Measurements from ENCODE around the gene USH2A. TPM values are rescaled to one million over a fixed set of nuclear protein-coding genes. Genes with fewer than 3 reads are reported as not detected.

USH2A gene
- polyA plus RNA-seq, 3 donors = 0.07 to 0.35 (median 0.22) TPM

DNA sequence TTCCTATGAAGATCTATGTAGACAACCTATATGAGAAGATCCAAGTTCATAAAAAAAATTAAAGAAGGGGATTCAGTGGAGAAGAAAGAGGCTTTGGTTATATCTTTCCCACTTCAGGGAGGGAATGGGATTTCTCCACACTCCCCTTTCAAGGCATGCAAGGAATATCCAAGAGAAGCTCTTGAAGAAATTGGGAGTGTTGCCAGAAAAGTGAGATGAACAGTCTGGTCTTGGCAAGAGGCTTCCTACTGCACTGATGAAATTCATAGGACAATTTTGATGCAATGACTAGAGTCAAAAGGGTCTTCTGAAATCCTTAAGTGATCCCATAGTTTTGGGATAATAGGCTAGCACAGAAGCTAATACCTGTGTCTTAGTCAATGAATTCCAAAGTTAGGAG is 703.1 kb downstream of the USH2A start:
- DNase-seq (ENCODE audit: extremely low read depth in 1 of 11, low read depth in 9 of 11, low spot score in 4 of 11) = peak in 7 of 11 donors; percentile 1 to 10 (median 3)

DNA sequence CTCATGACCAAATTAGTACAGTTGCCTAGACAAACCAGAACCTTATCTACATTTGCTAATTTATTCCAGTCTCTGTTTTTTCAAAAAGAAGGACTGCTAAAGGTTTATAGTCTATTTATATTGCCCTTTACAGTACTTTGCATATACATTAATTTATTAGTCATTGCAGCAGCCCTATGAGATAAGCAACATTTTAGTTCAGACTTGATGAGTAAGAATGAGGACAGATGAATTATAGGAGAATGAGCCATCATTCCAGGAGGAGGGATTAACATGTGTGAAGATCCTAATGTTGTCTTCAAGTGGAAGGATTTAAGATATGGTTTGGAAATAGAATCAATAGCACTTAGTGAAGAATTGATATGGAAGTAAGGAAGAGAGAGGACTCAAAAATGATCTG is 703.7 kb downstream of the USH2A start:
- no peak for DNase-seq (ENCODE audit: extremely low read depth in 1 of 11, low read depth in 9 of 11, low spot score in 4 of 11)

DNA sequence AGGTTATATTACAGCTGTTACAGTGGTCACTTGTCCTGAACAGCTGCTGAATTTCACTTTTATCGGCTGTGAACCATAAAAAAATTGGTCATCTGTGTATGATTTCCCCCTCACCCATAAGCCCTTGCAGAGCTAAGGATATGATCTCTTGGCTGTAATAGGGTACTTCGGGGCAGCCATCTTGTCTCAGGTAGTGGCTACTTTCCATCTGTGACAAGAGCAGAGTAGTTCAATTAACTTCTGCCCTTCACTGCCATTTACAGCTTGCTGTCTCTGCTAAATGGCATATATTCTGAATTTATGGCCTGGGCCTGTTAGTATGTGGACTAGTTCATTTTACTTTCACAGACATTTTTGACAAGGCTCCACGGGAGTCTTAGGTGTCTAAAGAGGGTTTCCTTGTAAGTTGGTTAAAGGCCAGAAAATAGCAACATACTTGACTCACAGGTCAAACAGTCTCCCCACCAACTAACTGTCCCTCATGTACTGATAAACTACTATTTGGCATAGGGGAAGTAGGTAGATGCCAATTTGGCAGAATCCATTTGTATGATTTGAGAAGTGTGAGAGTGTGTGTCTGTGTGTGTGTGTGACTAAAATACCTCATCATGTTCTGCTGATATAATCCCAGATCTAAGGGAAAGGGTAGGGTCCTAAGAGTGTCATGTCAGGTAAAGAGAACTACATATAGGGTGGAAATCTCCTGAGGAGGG is 704.5 kb downstream of the USH2A start:
- DNase-seq (ENCODE audit: extremely low read depth in 1 of 11, low read depth in 9 of 11, low spot score in 4 of 11) = no peak

DNA sequence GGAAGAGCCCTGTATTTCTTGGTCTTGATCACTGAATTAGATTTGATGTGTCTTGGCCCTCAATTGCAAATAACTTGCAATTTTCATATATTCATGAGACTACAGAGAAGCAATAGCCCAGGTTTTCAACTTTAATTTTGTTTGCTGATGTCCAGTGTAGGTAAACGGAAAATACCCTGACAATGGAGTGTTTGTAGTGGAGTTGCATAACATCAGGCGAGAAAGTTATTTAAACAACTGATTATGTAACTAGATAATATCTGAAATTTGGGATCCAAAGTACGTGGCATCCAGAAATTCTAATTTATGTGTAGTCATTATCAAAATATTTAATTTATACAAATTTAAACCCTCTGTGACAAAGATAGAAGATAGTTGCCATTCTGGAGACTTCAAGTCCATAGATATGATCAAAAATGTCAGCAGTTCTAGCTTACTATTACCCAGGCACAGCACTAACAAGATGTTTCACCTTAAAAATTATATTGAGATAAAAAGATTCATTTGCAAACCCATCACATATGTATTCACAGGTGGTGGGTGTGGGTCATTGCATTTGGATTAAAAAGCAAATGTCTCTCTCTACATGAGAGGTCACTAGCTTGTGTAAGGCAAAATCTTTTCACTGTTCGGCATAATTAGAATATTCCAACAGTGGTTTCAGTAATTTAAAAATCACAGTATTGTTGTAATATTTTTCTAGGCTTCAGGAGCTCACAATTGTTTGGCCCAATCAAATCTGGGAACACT is 705.4 kb downstream of the USH2A start:
- no peak for DNase-seq (ENCODE audit: extremely low read depth in 1 of 11, low read depth in 9 of 11, low spot score in 4 of 11)

DNA sequence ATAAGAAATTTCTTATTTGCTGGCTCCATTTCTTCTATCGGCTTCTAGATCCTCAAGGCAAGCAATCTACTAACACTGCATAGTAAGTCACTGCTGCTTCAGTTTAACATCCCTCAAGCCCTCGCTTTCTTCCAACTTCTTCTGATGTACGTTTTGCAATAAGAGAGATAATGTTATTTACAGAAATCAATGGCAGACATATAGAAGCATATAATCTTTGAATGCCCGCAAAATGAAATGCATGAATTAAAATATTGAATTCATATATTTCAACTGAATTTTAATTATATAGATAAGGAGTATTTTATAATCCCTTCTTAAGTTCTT is 712.4 kb downstream of the USH2A start:
- no peak for DNase-seq (ENCODE audit: extremely low read depth in 1 of 11, low read depth in 9 of 11, low spot score in 4 of 11)

DNA sequence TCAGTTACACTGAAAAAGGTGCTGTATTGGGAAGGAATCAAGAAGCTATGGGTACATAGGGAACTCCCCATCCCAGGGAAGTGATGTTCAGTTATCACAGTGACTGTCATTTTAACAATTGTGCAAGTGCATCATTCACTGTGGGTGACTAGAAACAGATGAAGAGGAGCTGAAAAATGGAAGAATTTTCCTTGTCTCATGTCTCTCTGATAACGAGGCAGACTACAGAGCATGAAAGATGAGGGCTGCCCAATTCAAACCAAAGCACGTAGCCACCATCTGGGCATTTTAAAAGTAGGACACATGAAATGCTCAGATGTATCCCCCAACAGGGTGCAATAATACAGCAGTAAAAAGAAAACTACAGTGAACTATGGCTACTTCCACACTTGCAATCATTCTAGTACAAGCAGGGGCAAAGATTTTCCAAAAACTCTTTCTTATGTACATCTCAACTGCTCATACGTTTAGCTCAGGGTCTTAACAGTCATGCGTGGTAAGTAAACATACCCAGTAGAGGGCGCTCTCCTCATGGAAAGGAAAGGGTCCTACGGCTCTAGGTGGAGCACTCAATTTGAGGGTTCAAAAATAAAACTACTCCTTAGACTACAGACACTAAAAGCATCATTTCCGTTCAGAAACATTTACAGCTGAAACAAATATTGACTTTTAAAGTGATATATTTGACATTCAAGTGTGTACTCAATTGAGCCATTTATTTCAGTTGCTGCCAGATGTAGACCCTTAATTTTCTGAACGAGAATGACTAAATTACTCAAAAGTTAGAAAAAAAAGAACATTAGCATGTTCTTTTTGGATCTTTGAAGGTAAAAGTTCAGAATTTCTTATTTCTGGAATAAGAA is 713.0 kb downstream of the USH2A start:
- peak in 3 of 11 donors; percentile 1 for DNase-seq (ENCODE audit: extremely low read depth in 1 of 11, low read depth in 9 of 11, low spot score in 4 of 11)

DNA sequence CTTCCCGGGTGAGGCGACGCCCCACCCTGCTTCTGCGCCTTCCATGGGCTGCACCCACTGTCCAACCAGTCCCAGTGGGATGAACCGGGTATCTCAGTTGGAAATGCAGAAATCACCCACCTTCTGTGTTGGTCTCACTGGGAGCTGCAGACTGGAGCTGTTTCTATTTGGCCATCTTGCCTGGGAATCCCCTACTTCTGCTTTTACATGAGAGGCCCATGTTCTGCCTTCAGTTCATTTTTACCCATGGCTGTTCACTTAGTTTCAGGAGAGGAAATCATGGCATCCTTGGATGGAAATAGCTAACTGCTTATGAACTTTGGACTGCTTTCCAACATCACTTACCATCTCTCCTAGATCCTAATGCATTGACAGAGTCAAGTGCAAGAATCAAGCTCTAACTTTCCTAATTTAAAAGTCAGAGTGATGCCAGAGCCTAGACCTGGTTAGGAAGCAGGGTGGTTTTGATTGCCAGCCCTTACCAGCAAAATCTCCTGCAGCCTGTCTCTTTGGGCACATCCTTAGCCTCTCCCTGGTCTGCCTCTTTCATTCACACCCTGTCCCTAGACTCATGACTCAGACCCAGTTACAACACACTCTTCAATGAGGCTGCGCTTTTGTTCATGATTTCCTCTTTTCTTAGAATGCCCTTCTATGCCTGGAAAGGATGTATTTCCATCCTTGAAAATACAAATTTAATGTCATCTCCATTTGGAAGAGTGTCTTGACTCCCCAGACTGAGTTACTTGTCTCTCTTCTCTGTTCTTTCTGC is 719.0 kb downstream of the USH2A start:
- no peak for DNase-seq (ENCODE audit: extremely low read depth in 1 of 11, low read depth in 9 of 11, low spot score in 4 of 11)

DNA sequence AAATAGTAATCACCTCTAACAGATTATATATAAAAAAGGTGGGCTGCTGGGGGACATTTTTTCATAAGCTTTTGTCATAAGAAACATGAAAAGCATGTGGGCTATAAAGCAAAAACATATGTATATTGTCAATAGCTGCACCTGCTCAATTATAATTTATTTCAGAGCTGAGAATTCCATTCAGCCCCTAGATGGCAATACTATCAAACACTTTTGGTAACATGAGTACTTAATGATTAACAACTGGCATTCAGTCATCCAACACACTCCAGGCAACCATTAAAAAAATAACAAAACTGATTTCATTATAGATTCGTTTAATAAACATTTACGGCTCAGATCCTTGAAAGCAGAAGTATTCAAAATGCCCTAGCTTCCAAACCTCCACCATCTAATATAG is 741.0 kb downstream of the USH2A start:
- peak in 3 of 11 donors; percentile 3 to 11 (median 4) for DNase-seq (ENCODE audit: extremely low read depth in 1 of 11, low read depth in 9 of 11, low spot score in 4 of 11)

DNA sequence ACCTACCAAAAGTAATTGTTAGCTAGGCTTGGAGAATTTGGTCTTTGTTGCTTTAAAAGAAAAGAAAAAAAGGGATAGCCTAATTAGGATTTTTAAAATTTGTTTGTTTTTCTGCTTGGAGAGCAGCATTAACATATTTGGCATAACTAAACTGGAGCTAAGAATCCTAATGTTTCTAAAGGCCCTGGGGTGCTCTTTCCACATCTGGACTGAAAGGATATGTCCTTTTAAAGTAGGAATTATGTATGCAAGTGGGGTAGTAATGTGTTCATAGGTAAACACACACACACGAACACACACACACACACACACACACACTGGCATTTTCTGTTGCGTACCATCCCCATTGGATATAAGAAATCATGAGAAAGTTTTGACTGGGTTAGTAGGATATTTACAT is 742.2 kb downstream of the USH2A start:
- DNase-seq (ENCODE audit: extremely low read depth in 1 of 11, low read depth in 9 of 11, low spot score in 4 of 11) = no peak

DNA sequence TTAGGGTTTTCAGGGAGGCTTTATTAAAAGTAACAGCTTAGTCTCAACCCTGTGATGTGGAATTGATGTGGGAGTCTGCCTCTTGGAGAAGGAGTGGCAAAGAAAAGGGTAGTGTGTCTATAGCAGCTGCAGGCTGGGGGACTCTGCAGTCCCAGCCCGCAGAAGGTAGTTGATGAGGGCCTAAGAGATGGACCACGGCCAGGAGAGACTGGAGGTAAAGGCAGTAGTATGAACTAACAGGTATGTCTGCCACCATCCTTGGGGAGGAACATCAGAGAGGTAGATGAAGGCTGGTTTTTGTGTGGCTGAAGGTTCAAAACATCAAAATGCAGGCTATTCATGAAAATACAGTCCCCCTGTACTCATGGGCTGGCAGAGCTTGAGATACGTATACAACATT is 744.0 kb downstream of the USH2A start:
- no peak for DNase-seq (ENCODE audit: extremely low read depth in 1 of 11, low read depth in 9 of 11, low spot score in 4 of 11)

DNA sequence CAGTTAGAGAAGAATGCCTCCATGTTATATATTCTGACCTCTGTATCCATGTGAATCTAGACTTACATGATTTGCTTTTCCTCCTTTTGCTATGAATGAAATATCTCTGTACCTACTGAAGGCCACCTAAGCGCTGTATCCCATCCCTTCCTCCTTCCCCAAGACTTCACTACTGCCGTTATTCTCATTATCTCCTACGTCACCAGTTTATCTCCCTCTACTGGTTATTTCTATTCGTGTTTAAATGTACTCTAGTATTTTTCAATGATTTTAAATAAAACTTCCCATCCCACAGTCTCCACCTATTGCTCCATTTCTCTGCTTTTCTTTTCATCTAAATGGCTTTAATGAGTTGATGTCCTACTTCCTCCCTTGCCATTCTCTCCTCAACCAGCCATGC is 746.1 kb downstream of the USH2A start:
- no peak for DNase-seq (ENCODE audit: extremely low read depth in 1 of 11, low read depth in 9 of 11, low spot score in 4 of 11)

DNA sequence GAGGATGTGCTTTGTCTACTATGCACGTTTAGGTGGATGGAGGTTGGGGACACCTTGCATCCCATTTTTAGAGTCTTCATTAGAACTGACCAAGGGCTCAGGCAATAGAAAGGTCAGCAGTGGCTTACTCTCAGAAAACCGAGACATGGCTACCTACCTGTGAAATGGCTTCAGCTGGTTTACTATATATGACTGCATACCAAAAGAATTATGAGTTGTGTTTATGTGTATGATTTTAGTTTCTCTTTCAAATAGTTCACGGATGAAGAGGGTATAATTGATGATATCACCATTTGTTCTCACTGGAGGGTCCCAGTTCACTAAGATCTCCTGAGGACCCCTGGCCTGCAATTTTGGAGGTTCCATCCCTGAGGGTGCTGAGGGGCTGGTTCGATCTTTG is 749.3 kb downstream of the USH2A start:
- DNase-seq (ENCODE audit: extremely low read depth in 1 of 11, low read depth in 9 of 11, low spot score in 4 of 11) = no peak

DNA sequence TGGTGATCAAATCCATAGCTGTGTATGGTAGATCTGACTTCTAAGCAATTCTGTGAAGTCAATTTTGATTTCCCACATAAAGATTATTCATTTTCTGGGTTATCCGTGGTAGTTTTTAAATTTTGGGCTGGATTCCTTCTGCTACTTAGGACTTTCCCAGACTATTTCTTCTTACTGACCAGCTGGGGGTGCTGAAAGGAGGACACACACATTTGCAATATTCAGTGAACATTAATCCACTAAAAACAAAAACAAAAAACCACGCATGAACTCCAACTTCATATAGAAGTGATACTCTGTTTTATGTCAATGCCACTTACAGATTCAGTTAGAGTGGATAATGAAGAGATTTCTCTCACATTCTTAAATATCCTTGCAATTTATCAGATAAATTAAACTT is 750.8 kb downstream of the USH2A start:
- no peak for DNase-seq (ENCODE audit: extremely low read depth in 1 of 11, low read depth in 9 of 11, low spot score in 4 of 11)

DNA sequence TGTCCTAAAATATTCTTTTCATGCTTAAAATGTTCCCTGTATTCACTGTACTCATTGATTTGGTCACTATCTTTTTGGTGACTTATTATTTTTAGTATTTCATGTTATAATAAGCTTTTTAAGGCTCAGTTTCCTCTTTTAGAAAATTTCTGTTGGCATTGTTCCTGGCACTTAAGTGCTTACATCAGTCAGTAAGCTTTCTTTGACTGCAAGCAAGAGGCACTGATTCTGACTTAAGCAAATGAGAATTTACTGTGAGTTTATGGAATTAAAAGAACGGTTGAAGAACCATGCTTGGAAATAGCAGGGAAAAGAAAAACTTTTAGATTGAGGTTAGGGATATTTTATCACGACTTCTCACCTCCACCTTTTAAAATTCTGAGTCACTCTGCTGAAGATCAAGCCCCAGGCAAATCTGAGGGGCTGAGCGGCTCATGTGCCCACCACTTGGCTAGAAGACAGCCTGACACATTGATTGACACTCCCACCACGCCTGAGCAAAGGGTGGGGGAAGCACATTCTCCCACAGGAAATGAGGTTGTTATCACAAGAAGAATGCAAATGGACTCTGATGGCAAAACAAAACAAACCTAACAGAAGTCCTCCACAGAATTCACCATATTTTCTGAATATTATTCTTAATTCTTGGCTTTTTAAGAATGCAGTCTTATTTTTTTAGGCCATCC is 753.3 kb downstream of the USH2A start:
- no peak for DNase-seq (ENCODE audit: extremely low read depth in 1 of 11, low read depth in 9 of 11, low spot score in 4 of 11)

DNA sequence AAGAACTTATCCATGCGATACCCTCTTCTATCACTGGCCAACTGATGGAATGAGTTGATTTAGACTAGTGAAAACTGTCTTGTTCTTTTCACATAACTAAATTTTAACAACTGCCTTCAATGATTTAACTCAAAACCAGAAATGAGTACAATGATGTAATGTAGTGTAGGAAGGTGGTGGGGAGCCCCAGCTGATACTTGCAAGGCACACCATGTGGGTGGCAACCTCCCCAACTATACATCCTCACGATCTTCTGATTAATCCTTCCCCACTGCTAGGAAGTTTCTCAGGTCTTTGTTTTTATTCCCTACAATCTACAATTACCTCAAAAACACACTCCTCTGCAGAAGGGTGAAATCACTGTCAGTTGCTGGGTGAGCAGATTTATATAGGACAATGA is 755.5 kb downstream of the USH2A start:
- peak in 1 of 11 donors; percentile 4 for DNase-seq (ENCODE audit: extremely low read depth in 1 of 11, low read depth in 9 of 11, low spot score in 4 of 11)

DNA sequence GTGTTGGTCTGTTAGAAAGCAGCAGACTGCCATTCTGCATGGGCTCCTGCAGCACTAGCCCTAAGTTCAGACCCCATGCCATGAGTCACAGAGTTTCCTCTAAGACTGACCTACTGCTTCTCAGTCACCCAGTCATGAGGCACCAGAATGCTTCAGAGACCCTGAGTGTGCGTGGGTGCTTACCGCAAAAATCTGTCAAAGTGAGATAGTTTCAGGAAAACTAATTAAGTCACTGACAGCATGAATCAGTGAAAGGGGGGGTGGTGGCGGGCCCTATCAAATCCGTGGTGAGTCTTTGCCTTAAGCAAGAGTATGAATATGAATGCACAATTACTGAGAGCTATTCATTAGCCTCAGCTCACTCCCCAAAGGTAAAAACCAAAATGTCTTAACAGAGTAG is 758.0 kb downstream of the USH2A start:
- no peak for DNase-seq (ENCODE audit: extremely low read depth in 1 of 11, low read depth in 9 of 11, low spot score in 4 of 11)

DNA sequence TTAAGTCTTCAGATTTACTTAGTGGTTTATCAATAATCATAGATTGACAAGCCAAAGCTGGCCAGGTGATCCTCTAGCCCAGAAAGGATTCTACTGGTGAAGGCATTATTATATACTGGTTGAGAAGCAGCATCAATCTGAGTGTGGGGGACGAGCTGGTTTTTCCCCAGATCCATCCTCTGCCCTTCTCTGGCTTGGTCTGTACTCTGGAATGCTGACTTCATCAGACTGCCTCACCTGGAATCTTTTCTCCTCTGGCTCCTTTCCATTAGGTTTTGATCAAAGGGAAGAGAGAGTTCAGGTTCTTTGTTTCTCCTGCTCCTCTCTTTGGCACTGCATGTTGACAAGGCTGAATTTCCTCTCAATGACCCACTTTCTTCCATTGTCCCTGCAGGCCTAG is 762.2 kb downstream of the USH2A start:
- no peak for DNase-seq (ENCODE audit: extremely low read depth in 1 of 11, low read depth in 9 of 11, low spot score in 4 of 11)

DNA sequence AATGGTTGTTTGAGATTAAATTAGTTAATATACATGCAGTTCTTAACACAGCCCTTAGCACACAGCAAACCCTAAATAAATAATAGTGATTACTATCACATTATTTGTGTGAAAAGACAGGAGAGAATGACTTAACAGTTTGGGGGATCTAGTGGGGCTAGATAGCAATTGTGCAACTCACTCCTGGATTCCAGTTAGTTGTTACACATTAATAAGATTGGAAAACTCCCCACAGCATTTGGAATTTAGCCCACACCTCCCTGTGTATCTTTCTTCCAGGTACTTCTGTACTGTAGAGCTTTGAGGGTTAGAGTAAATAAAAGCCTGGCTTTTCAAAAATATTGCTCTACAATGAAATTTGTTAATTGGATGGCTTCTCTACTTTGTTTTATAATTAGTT is 763.0 kb downstream of the USH2A start:
- no peak for DNase-seq (ENCODE audit: extremely low read depth in 1 of 11, low read depth in 9 of 11, low spot score in 4 of 11)

DNA sequence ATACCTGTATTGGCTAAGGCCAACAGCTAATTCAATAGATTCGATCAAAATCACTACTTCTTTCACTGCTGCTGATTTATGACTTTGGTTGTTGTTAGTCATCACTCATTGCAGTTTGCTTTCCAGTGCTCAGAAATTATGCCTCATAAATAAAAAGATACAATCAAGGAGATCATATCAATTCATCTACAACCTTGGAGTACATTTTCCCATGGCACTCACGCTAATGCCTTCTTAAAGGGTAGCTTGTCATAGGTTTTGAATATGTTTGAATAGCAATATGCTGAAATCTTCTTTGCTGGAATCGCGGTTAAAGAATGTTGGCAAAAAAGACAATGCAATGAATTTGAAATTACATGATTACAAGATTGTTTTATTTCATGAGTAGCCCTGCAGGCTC is 766.2 kb downstream of the USH2A start:
- no peak for DNase-seq (ENCODE audit: extremely low read depth in 1 of 11, low read depth in 9 of 11, low spot score in 4 of 11)

All from renal cortex interstitium (tissue), 11 donors.